ENCODE results near the gene GAB3. TPM values are rescaled to one million over a fixed set of nuclear protein-coding genes. Genes with fewer than 3 reads are reported as not detected.

The GAB3 gene
- total and polyA plus RNA-seq, 9 of the 15 experiments (the other 6 are each of a cell fraction or from before 2014, with no cell fraction given): 16.1 to 31.4 (median 20.2) TPM

DNA sequence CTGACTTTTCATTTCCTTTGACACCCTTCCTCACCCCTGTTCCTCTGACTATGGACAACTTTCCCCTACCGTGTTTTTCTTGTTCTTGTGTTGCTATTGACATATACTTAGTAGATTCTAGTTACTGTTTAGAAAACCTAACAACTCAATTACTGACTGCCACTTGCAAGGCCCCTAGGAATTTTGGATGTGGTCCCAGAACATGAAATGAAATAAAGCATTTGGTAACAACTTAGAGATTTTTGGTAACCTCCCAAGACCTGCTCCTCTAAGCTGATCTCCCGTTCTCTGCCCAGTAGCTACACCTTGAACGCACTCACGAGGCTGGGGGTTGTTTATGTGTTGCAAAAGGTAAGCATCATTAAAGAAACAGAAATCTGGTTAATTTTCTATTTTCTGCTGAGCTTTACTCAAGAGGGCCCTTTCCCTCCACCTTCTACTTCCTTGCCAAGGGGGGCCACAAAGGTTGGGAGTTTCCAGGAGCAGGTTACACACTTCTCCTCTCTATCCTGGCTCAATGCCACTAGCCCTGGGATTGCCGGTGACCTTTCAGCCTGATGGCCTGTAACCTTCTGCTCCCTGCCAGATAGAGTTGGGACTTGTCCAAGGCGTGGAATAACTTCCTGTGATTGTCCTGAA is 20.5 kb downstream of the GAB3 start:
- H3K4me1 ChIP-seq (replicated peaks in 1 of 2; ENCODE audit: control insufficient read depth in 2 of 2, insufficient read depth in 2 of 2, low read length in 2 of 2): peaks cover 4 to 34% of the 10 kb centered on the region in 2 experiments; a peak in 4 of 5 replicates

More for the DNA sequence above, 20.5 kb downstream of the GAB3 start:
- in situ Hi-C loops (cut with MboI): loop anchor here (25.0 kb wide), 1 partner anchor 143 kb away; the partner anchor contains the start of gene CTAG1A
- intact Hi-C loops (cut with micrococcal nuclease): no loop called here
- Histone ChIP-seq H3K27ac (ENCODE audit: extremely low read depth, low read depth, low read length) (no peak overlapping the region), H3K79me2 (ENCODE audit: control insufficient read depth, insufficient read depth, low read length) (peaks cover 83% of the 10 kb centered on the region), H3K4me3 (no peak overlapping the region), H3K27me3 (ENCODE audit: control insufficient read depth in 2 of 2, insufficient read depth in 2 of 2, low read length in 2 of 2) (no peaks in the 10 kb centered on the region), H3K36me3 (ENCODE audit: control insufficient read depth, insufficient read depth, low read length) (peaks cover 20% of the 10 kb centered on the region), H3K9ac (ENCODE audit: insufficient read depth in 1 of 2, low read depth in 2 of 2, low read length in 2 of 2) (no peak overlapping the region), H3K9me3 (replicated peaks; ENCODE audit: control insufficient read depth, insufficient read depth, low read depth, low read length) (no peaks in the 10 kb centered on the region), H2AFZ (ENCODE audit: low read depth, low read length) (no peak overlapping the region), H3K4me2 (ENCODE audit: insufficient read depth, low read length) (no peak overlapping the region), H4K20me1 (replicated peaks; ENCODE audit: control insufficient read depth, insufficient read depth, low read length) (0 out of 2 replicates have a peak, but pooled peaks cover 4% of the 10 kb centered on the region), H3K9me1 (ENCODE audit: control insufficient read depth, insufficient read depth, low read length) (no peaks in the 10 kb centered on the region)
- TF ChIP-seq NCOR1 (IDR thresholded peaks at IDR 0.05) (no peak), POLR3G (IDR thresholded peaks at IDR 0.05; ENCODE audit: extremely low read depth, insufficient read length, insufficient replicate concordance) (no peak), ZNF592 (IDR thresholded peaks at IDR 0.05) (no peak), NR2C1 (IDR thresholded peaks at IDR 0.05) (no peak), NR2C1 (tag; IDR thresholded peaks at IDR 0.05) (peak; percentile 27; the same call in 1 of the 2 replicates), ARID1B (IDR thresholded peaks at IDR 0.05) (no peak), ZKSCAN1 (IDR thresholded peaks at IDR 0.05; ENCODE audit: low read depth, low read length) (no peak), KDM1A (IDR thresholded peaks at IDR 0.05) (0 out of 4 replicates have a peak, but pooled peaks of 1 of the 2 experiments have one; percentile 11), NFIC (IDR thresholded peaks at IDR 0.05) (peak; percentile 66), LEF1 (IDR thresholded peaks at IDR 0.05) (no peak)
- POLR2A ChIA-PET: interaction anchor here (0.8 to 2.0 kb wide), 3 partner anchors 11 to 59 kb away, joined by 3 to 7 read pairs (median 4); no protein-coding TSS in a partner anchor
- no TSS peak for BruUV-seq (replicated peaks)
- DNase-seq (ENCODE audit: extremely low read depth in 1 of 4, low spot score in 3 of 4) (peak in 2 of 4 experiments; percentile 23 to 30), FAIRE-seq (no peak), ATAC-seq (no peak)
- CTCF ChIA-PET (ENCODE audit: low intra/inter-chr PET ratio): no interaction called here
- WGBS (ENCODE audit: insufficient coverage, low coverage, missing lambda C conversion rate): 50% methylated on average over 6 of the region's 6 CpGs

Data from K562 (cell line).